HG02571 (cell line): Measurements from ENCODE around the gene GPX6.
"Not testable (repeated sequence)": the region's sequence is repeated elsewhere in the genome, so short reads cannot be mapped to it uniquely, and the experiment has no call there.

ENCODE experiments used
- ATAC-seq: cut with Tn5 transposase; IDR thresholded peaks from one replicate; pipeline ENCODE4 v1.9.1; 2021; ENCODE audit warnings: mild to moderate bottlenecking, moderate library complexity; ENCODE audit not compliant: unreplicated experiment

The GPX6 gene

DNA sequence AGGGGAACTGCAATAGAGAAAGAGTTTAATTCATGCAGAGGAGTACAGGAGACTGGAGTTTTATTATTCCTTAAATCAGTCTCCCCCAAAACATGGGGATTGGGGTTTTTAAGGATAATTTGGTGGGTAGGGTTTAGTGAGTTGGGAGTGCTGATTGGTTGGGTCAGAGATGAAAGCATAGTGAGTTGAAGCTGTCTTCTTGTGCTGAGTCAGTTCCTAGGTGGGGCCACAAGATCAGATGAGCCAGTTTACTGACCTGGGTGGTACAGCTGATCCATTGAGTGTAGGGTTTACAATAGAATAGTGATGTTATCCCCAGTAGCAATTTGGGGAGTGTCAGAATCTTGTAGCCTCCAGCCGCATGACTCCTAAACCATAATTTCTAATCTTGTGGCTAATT, 29.1 kb downstream of the GPX6 start:
- ATAC-seq, result no peak

DNA sequence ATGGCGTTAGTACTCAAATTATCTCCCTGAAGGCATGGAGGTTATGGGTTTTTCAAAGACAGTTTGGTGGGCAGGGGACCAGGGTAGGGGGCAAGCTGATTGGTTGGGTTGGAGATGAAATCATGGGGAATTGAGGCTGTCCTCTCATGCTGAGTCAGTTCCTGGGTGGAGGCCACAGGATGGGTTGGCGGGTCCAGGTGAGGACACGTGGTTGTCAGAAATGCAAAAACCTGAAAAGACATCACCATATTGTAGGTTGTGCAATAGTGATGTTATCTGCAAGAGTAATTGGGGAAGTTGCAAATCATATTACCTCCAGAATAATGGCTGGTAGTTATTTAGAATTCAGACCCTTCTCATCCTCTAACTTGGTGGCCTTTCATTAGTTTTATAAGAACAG, 30.1 kb downstream of the GPX6 start:
- ATAC-seq, result no peak

DNA sequence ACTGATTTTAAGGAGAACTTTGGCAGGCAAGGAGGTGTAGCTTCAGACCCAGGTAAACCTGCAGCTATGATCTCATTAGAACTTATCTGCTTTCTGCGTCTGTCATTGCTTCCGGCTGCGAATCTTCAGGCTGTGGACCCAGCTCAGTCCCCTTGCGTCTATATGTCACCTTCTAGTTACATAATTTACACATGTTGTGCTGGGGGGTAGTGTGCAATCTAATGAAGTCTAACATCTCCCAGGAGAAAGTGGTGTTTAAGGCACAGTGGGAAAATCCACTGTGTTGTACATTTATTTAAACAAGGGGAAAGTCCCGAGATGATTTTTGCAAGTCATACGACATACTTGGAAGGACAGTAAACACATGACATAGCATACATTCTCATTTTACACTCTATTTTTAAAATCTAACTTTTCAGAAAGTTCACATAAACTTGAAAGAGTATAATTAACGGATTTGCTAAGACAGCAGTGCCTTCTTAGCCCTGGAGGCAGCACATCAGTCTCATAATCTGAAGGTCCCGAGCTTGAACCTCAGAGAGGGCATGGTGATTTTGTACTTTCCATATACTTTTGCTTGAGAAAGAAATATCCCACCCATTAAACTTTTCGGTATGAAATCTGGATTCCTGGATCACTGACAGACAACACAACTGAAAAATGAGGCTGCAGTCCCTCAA, 35.2 kb downstream of the GPX6 start:
- ATAC-seq, result no peak

DNA sequence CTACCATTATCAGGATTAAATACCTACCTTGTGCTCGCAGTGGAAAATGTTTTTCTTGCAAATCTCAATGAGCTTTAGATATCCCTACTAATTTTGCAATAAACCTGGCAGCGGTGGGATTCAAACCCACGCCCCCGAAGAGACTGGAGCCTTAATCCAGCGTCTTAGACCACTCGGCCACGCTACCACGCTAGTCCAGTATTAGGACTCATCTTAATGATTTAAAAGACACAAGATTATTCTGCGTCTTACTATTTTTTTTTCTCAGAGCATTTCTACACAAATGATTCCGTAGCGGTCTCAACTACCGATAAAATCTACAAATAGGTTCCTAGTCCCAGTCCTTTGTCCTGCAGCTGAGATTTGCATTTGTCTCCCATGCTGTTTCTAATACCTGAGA, 37.1 kb downstream of the GPX6 start:
- ATAC-seq, result no peak

DNA sequence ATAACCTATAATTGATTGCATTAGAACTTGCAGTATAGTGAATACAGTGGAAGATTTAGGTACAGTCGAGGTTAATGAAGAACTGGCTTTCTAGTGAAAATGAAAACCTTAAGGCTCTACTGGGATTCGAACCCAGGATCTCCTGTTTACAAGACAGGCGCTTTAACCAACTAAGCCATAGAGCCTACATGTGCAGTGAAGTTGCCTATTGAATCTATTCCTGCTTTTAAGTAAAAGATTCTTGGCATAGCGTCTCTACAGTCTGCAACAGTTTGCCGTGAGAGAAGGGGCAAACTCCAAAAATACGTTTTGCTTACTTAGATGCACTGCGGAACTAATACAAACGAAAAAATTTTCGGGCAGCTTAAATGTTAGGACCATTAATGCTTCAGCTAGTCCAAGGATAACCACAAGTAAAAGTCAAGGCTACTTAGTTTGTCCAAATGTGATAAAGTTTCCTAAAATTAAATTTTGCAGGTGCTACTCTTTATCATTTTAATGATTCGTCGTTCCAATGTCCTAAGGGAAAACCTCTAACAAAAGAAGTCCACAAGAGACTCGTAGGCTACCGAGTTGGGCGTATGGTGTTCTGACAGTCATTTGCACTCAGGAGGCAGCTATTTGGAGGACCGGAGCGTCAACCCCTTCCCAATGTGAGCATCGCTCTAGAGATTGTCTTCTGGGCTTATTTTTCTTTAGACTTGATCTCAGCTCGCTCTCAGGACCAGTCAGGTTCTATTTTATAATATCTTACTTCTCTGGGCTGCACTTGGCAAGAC, 41.0 kb downstream of the GPX6 start:
- ATAC-seq, result no peak

DNA sequence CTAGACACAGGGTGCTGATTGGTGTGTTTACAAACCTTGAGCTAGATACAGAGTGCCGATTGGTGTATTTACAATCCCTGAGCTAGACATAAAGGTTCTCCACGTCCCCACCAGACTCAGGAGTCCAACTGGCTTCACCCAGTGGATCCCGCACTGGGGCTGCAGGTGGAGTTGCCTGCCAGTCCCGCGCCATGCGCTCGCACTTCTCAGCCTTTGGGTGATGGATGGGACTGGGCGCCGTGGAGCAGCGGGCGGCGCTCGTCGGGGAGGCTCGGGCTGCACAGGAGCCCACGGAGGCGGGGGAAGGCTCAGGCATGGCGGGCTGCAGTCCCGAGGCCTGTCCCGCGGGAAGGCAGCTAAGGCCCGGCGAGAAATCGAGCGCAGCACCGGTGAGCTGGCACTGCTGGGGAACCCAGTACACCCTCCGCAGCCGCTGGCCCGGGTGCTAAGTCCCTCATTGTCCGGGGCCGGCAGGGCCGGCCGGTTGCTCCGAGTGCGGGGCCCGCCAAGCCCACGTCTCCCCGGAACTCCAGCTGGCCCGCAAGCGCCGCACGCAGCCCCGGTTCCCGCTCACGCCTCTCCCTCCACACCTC, 46.3 kb downstream of the GPX6 start:
- ATAC-seq, result not testable (repeated sequence)

GRCh38 chr6:28468056-28468455, 47.5 kb downstream of the GPX6 start:
- no peak for ATAC-seq

DNA sequence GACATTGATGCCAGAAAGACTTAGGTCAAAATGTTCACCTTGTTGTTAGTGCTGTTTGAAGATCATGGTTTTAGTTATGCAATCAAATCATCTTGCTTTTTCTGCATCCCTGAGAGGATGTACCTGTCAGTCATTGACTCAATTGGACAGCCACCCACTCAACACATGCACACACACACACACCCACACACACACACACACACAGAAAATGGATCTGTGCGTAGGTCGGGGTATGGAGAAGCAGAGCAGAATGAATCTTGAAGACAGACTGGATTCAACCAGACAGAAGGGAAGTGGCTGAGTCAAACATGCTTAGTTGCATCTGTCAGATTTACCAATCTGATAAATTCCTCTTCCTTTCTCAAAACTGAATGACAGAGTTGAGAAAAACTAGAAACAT, 53.2 kb downstream of the GPX6 start:
- ATAC-seq, result no peak

- ATAC-seq, result no peak
Measured at GRCh38 chr6:28458568-28458967, 57.0 kb downstream of the GPX6 start.
